CD4-positive, CD25-positive, alpha-beta regulatory T cell (primary cell): ENCODE measurements around the gene SGCD. TPM values are rescaled to one million over a fixed set of nuclear protein-coding genes. Genes with fewer than 3 reads are reported as not detected.

ENCODE experiments used
- ATAC-seq, 2 donors: fragments of 150-1000 bp; cut with Tn5 transposase; one replicate each; pipeline ENCODE4 v1.10.0; 2021; ENCODE audit warnings: low read depth in 2 of 2, moderate number of reproducible peaks in 2 of 2, moderate library complexity in 1 of 2
- DNase-seq, 3 donors: peaks; one replicate each; pipeline versions ENCODE4 v3.0.0 to v3.0.0-alpha.2; 2012 to 2022; ENCODE audit warnings: mixed read lengths in 1 of 3
- H3K27ac ChIP-seq: one replicate; pipeline ENCODE4 v1.7.0; 2013; ENCODE audit warnings: mild to moderate bottlenecking, low read length; ENCODE audit not compliant: insufficient read depth, poor library complexity, severe bottlenecking
- H3K27me3 ChIP-seq: one replicate; pipeline ENCODE4 v1.7.0; 2013; ENCODE audit warnings: low read length; ENCODE audit not compliant: control insufficient read depth, insufficient read depth
- H3K36me3 ChIP-seq: one replicate; pipeline ENCODE4 v1.7.0; 2013; ENCODE audit warnings: mild to moderate bottlenecking, low read length, moderate library complexity; ENCODE audit not compliant: control insufficient read depth, insufficient read depth
- H3K4me1 ChIP-seq: 2 replicates; pipeline ENCODE4 v1.7.0; 2013; ENCODE audit warnings: mild to moderate bottlenecking, low read length; ENCODE audit not compliant: insufficient read depth, control insufficient read depth, poor library complexity, severe bottlenecking
- H3K4me3 ChIP-seq: one replicate; pipeline ENCODE4 v1.7.0; 2013; ENCODE audit warnings: low read depth, mild to moderate bottlenecking, low read length, moderate library complexity
- H3K9me3 ChIP-seq, 2 experiments: 1 replicate in 1 of 2; 2 replicates in 1 of 2; pipeline ENCODE4 v1.7.0; 2013; ENCODE audit warnings: low read length in 2 of 2, mild to moderate bottlenecking in 1 of 2, moderate library complexity in 1 of 2; ENCODE audit not compliant: control insufficient read depth in 2 of 2
- H3K27ac Mint-ChIP-seq, 3 donors: one replicate each; pipeline ENCODE4 v1.8.0; 2020 to 2022; ENCODE audit warnings: mild to moderate bottlenecking in 3 of 3, mixed read lengths in 3 of 3, moderate library complexity in 2 of 3
- H3K27me3 Mint-ChIP-seq: one replicate; pipeline ENCODE4 v1.8.0; 2022; ENCODE audit warnings: mild to moderate bottlenecking, mixed read lengths
- H3K36me3 Mint-ChIP-seq: one replicate; pipeline ENCODE4 v1.8.0; 2020; ENCODE audit warnings: mixed read lengths
- H3K4me1 Mint-ChIP-seq, 4 donors: one replicate each; pipeline ENCODE4 v1.8.0; 2020 to 2022; ENCODE audit warnings: mixed read lengths in 4 of 4, mild to moderate bottlenecking in 1 of 4
- H3K4me3 Mint-ChIP-seq, 4 donors: one replicate each; pipeline ENCODE4 v1.8.0; 2020 to 2022; ENCODE audit warnings: mild to moderate bottlenecking in 4 of 4, mixed read lengths in 4 of 4, moderate library complexity in 3 of 4
- H3K9me3 Mint-ChIP-seq, 7 donors: one replicate each; pipeline ENCODE4 v1.8.0; 2020 to 2022; ENCODE audit warnings: mixed read lengths in 7 of 7, mild to moderate bottlenecking in 3 of 7, moderate library complexity in 2 of 7
- polyA plus RNA-seq, 4 donors: library from polyadenylated mRNA; unstranded; fragments of 300-500 nt; fragmentation: Illumina TruSeq; gene quantifications; one replicate each; pipeline ENCODE4 v1.2.3, GENCODE V29; 2021
- total RNA-seq: library from RNA; stranded (reverse); gene quantifications from one replicate; pipeline ENCODE4 v1.2.3, GENCODE V29; 2022

SGCD gene
- total and polyA plus RNA-seq, 5 donors from 2014 or later: not detected

DNA sequence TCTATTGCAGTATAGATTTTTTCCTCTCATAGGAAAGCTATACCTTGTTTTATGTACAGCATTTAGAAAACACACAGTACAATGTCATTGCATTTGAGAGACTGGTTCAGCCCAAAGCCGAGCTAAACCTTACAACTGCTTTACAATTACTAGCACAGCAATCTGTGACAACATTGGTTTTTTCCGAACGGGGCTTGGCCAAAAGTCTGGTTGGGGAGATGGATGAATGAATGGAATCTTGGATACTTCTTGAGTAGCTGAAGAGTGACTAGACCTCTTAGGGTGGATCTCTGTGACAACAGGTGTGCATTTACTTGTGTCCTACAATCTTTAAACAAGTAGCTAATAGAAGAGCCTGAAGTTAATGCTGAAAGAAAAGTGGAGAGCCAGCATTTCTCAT lies 1.2 kb downstream of the SGCD start:
- H3K4me1 Mint-ChIP-seq: no peaks in the 10 kb centered on the region
- Histone ChIP-seq H3K36me3 (no peaks in the 10 kb centered on the region), H3K27me3 (no peaks in the 10 kb centered on the region), H3K4me3 (no peak overlapping the region), H3K4me1 (no peaks in the 10 kb centered on the region), H3K9me3 (no peaks in the 10 kb centered on the region), H3K27ac (no peak overlapping the region)
- no peak overlapping the region for H3K27ac Mint-ChIP-seq
- H3K36me3 Mint-ChIP-seq: no peaks in the 10 kb centered on the region
- ATAC-seq (no peak), DNase-seq (no peak)
- H3K4me3 Mint-ChIP-seq: no peak overlapping the region
- H3K9me3 Mint-ChIP-seq: peaks cover 0 to 5% (median 0%) of the 10 kb centered on the region in 7 donors
- peaks cover 4% of the 10 kb centered on the region for H3K27me3 Mint-ChIP-seq

DNA sequence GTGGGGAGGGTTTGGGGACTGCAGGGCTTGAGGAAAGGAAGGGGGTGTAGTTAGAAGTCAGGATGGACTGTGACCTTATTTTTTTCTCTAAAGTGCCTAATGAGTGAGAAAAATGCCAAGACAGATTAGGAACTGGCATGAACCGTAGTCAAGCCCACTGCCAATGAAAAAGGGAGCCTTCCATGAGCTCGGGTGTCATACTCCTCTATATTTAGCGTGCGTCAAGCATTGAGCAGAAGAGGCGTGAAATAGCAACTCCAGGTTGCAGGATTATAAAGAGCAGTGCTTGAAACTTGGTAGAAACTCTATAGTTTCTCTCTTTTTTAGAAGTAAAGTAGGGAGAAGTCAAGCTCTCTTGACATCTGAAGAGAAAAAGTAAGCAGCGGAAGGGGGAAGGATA lies 1.8 kb downstream of the SGCD start:
- Histone ChIP-seq H3K27me3 (no peaks in the 10 kb centered on the region), H3K9me3 (no peaks in the 10 kb centered on the region), H3K4me1 (no peaks in the 10 kb centered on the region), H3K27ac (no peak overlapping the region), H3K36me3 (no peaks in the 10 kb centered on the region), H3K4me3 (no peak overlapping the region)
- ATAC-seq: no peak
- no peak overlapping the region for H3K4me3 Mint-ChIP-seq
- H3K36me3 Mint-ChIP-seq: no peaks in the 10 kb centered on the region
- H3K27ac Mint-ChIP-seq: no peak overlapping the region
- H3K9me3 Mint-ChIP-seq: peaks cover 0 to 2% (median 0%) of the 10 kb centered on the region in 7 donors
- H3K27me3 Mint-ChIP-seq: peaks cover 4% of the 10 kb centered on the region
- H3K4me1 Mint-ChIP-seq: no peaks in the 10 kb centered on the region
- no peak for DNase-seq

DNA sequence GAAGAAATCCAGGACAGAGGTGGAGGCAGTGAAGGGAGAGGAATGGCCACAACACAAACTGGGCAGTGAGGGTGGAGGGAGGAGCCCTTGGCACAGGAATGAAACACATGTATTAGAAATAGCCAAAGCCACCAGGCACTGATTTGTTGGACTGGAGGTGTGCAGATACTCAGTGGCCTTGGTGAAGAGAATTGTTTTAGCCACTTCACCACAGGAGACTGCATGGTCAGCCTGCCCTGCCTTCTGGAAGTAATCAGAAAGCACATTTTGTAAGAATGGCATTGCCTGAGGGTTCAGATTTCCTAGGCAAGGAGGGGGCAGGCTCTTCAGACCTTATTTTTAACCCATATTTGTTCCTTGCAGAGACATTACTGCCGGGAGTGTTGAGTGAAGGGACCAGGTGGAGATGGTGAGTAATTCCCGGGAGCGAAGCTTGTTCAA lies 2.2 kb downstream of the SGCD start:
- DNase-seq: no peak
- Mint-ChIP-seq H3K4me3 (no peak overlapping the region), H3K9me3 (peaks cover 0 to 2% (median 0%) of the 10 kb centered on the region in 7 donors), H3K4me1 (no peaks in the 10 kb centered on the region), H3K27me3 (peaks cover 4% of the 10 kb centered on the region), H3K27ac (no peak overlapping the region), H3K36me3 (no peaks in the 10 kb centered on the region)
- no peaks in the 10 kb centered on the region for H3K9me3 ChIP-seq
- no peaks in the 10 kb centered on the region for H3K36me3 ChIP-seq
- no peak overlapping the region for H3K27ac ChIP-seq
- H3K4me3 ChIP-seq: no peak overlapping the region
- H3K27me3 ChIP-seq: no peaks in the 10 kb centered on the region
- H3K4me1 ChIP-seq: no peaks in the 10 kb centered on the region
- ATAC-seq: no peak

DNA sequence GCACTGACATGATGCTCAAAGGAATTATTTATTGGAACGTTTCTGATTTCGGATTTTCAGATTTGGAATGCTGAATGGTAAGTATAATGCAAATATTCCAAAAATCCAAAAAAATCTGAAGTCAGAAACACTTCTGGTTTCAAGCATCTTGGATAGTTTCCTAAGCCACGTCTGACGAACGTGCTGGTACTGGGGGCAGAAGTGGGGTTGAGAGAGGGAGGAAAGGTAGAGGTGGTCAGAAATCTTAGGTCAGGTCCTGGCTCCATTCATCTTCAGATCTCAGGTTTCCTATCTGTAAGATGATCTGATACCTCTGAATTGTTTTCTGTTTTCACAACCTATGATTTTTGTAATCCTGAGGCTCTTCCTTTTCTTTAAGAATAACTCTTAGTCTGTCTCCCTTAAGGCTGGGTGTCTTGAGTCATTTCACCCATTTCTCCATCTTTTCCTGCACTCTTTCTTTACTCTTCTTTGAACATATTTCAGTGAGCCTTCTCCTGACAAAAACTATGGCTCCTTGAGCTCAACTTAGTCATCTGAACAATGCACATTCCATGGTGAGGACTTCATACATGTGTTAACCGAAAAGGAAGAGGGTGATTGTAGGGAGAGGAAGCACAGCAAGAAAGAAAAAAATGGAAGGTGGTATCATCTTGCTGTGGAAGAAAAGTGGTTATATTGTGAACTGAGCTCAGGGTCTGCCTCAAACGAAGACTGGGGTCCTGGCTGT lies 3.3 kb downstream of the SGCD start:
- H3K27me3 ChIP-seq: no peaks in the 10 kb centered on the region
- no peaks in the 10 kb centered on the region for H3K4me1 ChIP-seq
- H3K4me3 ChIP-seq: no peak overlapping the region
- ATAC-seq (no peak), DNase-seq (no peak)
- H3K36me3 Mint-ChIP-seq: no peaks in the 10 kb centered on the region
- H3K4me1 Mint-ChIP-seq: no peaks in the 10 kb centered on the region
- H3K27me3 Mint-ChIP-seq: peaks cover 4% of the 10 kb centered on the region
- no peaks in the 10 kb centered on the region for H3K36me3 ChIP-seq
- H3K4me3 Mint-ChIP-seq: no peak overlapping the region
- no peaks in the 10 kb centered on the region for H3K9me3 ChIP-seq
- no peak overlapping the region for H3K27ac ChIP-seq
- H3K9me3 Mint-ChIP-seq: peaks cover 0 to 2% (median 0%) of the 10 kb centered on the region in 7 donors
- no peak overlapping the region for H3K27ac Mint-ChIP-seq

GRCh38 chr5:156331181-156331580 lies 4.2 kb downstream of the SGCD start:
- no peak overlapping the region for H3K27ac ChIP-seq
- peaks cover 4% of the 10 kb centered on the region for H3K27me3 Mint-ChIP-seq
- H3K27ac Mint-ChIP-seq: no peak overlapping the region
- peaks cover 0 to 2% (median 0%) of the 10 kb centered on the region in 7 donors for H3K9me3 Mint-ChIP-seq
- no peaks in the 10 kb centered on the region for H3K36me3 ChIP-seq
- H3K9me3 ChIP-seq: no peaks in the 10 kb centered on the region
- no peaks in the 10 kb centered on the region for H3K36me3 Mint-ChIP-seq
- H3K4me1 ChIP-seq: no peaks in the 10 kb centered on the region
- no peak for ATAC-seq
- no peak overlapping the region for H3K4me3 Mint-ChIP-seq
- H3K27me3 ChIP-seq: no peaks in the 10 kb centered on the region
- H3K4me1 Mint-ChIP-seq: no peaks in the 10 kb centered on the region
- H3K4me3 ChIP-seq: no peak overlapping the region
- no peak for DNase-seq

DNA sequence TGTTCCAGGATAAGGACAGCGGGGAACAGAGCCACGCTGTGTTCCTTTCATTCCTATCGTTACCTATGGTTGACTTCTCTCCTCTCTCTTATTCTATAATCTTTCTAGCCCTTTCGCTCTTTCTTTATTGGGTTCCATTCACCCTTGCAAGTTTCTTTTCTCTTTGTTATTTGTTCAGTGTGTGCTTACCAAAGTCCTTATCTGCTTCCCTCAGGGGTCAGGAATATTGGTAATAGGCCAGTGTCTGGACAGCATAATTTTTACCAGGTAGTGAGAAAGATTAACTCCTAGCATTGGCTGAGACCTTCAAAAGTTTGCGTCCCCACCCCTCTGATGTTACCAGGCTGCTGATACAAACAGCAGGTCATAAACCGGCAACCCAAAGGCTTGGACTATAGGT lies 4.9 kb downstream of the SGCD start:
- ATAC-seq: no peak
- DNase-seq: no peak
- H3K4me1 ChIP-seq: no peaks in the 10 kb centered on the region
- H3K27me3 ChIP-seq: no peaks in the 10 kb centered on the region
- H3K9me3 Mint-ChIP-seq: peaks cover 0 to 2% (median 0%) of the 10 kb centered on the region in 7 donors
- H3K36me3 ChIP-seq: no peaks in the 10 kb centered on the region
- H3K9me3 ChIP-seq: no peaks in the 10 kb centered on the region
- no peak overlapping the region for H3K4me3 ChIP-seq
- H3K4me1 Mint-ChIP-seq: no peaks in the 10 kb centered on the region
- H3K27me3 Mint-ChIP-seq: peaks cover 1% of the 10 kb centered on the region
- no peak overlapping the region for H3K27ac Mint-ChIP-seq
- H3K27ac ChIP-seq: no peak overlapping the region
- H3K36me3 Mint-ChIP-seq: no peaks in the 10 kb centered on the region
- no peak overlapping the region for H3K4me3 Mint-ChIP-seq

- Mint-ChIP-seq H3K27me3 (no peaks in the 10 kb centered on the region), H3K9me3 (peaks cover 0 to 2% (median 0%) of the 10 kb centered on the region in 7 donors), H3K4me1 (no peaks in the 10 kb centered on the region), H3K27ac (no peak overlapping the region), H3K36me3 (no peaks in the 10 kb centered on the region), H3K4me3 (no peak overlapping the region)
- Histone ChIP-seq H3K9me3 (no peaks in the 10 kb centered on the region), H3K4me3 (no peak overlapping the region), H3K27me3 (no peaks in the 10 kb centered on the region), H3K27ac (no peak overlapping the region), H3K36me3 (no peaks in the 10 kb centered on the region), H3K4me1 (no peaks in the 10 kb centered on the region)
- DNase-seq (no peak), ATAC-seq (no peak)
Observed at GRCh38 chr5:156332245-156332644, 5.3 kb downstream of the SGCD start.

GRCh38 chr5:156339139-156339841 lies 12.3 kb downstream of the SGCD start:
- no peaks in the 10 kb centered on the region for H3K4me1 Mint-ChIP-seq
- ATAC-seq (no peak), DNase-seq (no peak)
- Histone ChIP-seq H3K27ac (no peak overlapping the region), H3K9me3 (no peaks in the 10 kb centered on the region), H3K4me1 (no peaks in the 10 kb centered on the region), H3K36me3 (no peaks in the 10 kb centered on the region), H3K4me3 (no peak overlapping the region), H3K27me3 (peaks cover 1% of the 10 kb centered on the region)
- H3K9me3 Mint-ChIP-seq: no peaks in the 10 kb centered on the region
- H3K4me3 Mint-ChIP-seq: no peak overlapping the region
- no peaks in the 10 kb centered on the region for H3K36me3 Mint-ChIP-seq
- peaks cover 8% of the 10 kb centered on the region for H3K27me3 Mint-ChIP-seq
- no peak overlapping the region for H3K27ac Mint-ChIP-seq
